K562 (cell line): Measurements from ENCODE around the gene AVPI1.
"Not testable (repeated sequence)": the region's sequence is repeated elsewhere in the genome, so short reads cannot be mapped to it uniquely, and the experiment has no call there.

Source experiments
- AFF4 ChIP-seq: sonication (generic); formaldehyde crosslinking; IDR thresholded peaks from 2 replicates; pipeline ENCODE4 v1.8.0; 2023; ENCODE audit warnings: mild to moderate bottlenecking, missing genetic modification reagents
- ARNT ChIP-seq, 2 experiments: fragments of 450-650 bp; IDR thresholded peaks; 2 replicates each; pipeline ENCODE4 v1.6.1; 2016; ENCODE audit warnings: mild to moderate bottlenecking in 1 of 2
- BRCA1 ChIP-seq, 2 experiments: fragments of 450-650 bp in 1 of 2; sonication (generic) in 1 of 2; formaldehyde crosslinking in 1 of 2; IDR thresholded peaks; 2 replicates each; pipeline versions ENCODE4 v1.5.0 to v1.6.1; 2017 to 2020; ENCODE audit warnings: mild to moderate bottlenecking in 1 of 2, missing genetic modification reagents in 1 of 2
- CHD1 ChIP-seq: fragments of 200-600 bp; sonication (generic); IDR thresholded peaks from one replicate; pipeline ENCODE4 v1.6.1; 2012; ENCODE audit warnings: mild to moderate bottlenecking, moderate library complexity, low read length, inconsistent platforms
- CHD2 ChIP-seq: IDR thresholded peaks from 2 replicates; pipeline ENCODE4 v1.6.1; 2011; ENCODE audit warnings: low read depth, low read length
- CREM ChIP-seq: IDR thresholded peaks from 2 replicates; pipeline ENCODE4 v1.6.1; 2014; ENCODE audit warnings: antibody characterized with exemption, low read depth
- CTCF ChIP-seq, 3 experiments: IDR thresholded peaks in 2 of 3; conservative IDR thresholded peaks in 1 of 3; 2 replicates each; pipeline ENCODE4 v1.5.1; 2011 to 2012; ENCODE audit warnings: low read length in 3 of 3, mild to moderate bottlenecking in 3 of 3, control low read depth in 2 of 3, improper control_type of control experiment in 1 of 3, inconsistent platforms in 1 of 3, low read depth in 1 of 3, mixed read lengths in 1 of 3, moderate library complexity in 1 of 3; ENCODE audit not compliant: insufficient read depth in 2 of 3
- MAX ChIP-seq: sonication (generic); formaldehyde crosslinking; IDR thresholded peaks from 2 replicates; pipeline ENCODE4 v1.9.0; 2022; ENCODE audit warnings: mild to moderate bottlenecking, missing genetic modification reagents
- POLR3A ChIP-seq: IDR thresholded peaks from 2 replicates; pipeline ENCODE4 v1.6.1; 2011; ENCODE audit warnings: borderline replicate concordance, mild to moderate bottlenecking, moderate library complexity; ENCODE audit not compliant: insufficient read length, insufficient read depth; ENCODE audit errors: extremely low read depth
- SETDB1 ChIP-seq: IDR thresholded peaks from one replicate; pipeline ENCODE4 v1.6.1; 2012; ENCODE audit warnings: low read length, control low read depth, inconsistent platforms
- ZFP30 ChIP-seq: fragments of 250-450 bp; sonication (Bioruptor Pico); IDR thresholded peaks from 2 replicates; pipeline ENCODE4 v1.8.0; 2022; ENCODE audit warnings: moderate library complexity, mild to moderate bottlenecking, inconsistent platforms, borderline replicate concordance
- ZNF431 ChIP-seq: sonication (generic); formaldehyde crosslinking; IDR thresholded peaks from 2 replicates; pipeline ENCODE4 v1.8.0; 2022; ENCODE audit warnings: mild to moderate bottlenecking, missing genetic modification reagents
- ZNF512 ChIP-seq: IDR thresholded peaks from 2 replicates; pipeline ENCODE4 v1.6.1; 2016; ENCODE audit warnings: missing genetic modification characterization, missing compliant biosample characterization

- TF ChIP-seq CTCF (IDR thresholded peaks at IDR 0.05 in 2 of 3, conservative IDR thresholded peaks at IDR 0.05 in 1 of 3; ENCODE audit: insufficient read depth in 2 of 3, low read depth in 1 of 3, low read length in 3 of 3); ZNF431 (CRISPR knock-in tag); MAX (CRISPR knock-in tag); POLR3A; AFF4; CHD2; CREM; BRCA1 (IDR thresholded peaks at IDR 0.05); BRCA1 (CRISPR knock-in tag; IDR thresholded peaks at IDR 0.05); ZNF512; SETDB1; ARNT (IDR thresholded peaks at IDR 0.05); CHD1; ZFP30: not testable (repeated sequence)
Observed at GRCh38 chr10:97698072-97698655, 11.1 kb upstream of the AVPI1 start.
